ENCODE data around the gene TIE1. TPM values are rescaled to one million over a fixed set of nuclear protein-coding genes. Genes with fewer than 3 reads are reported as not detected.
A peak's percentile ranks its signal among the peaks of the same experiment; 100 is the strongest.

Gene TIE1
- total RNA-seq, 4 donors from 2014 or later, result 30.6 to 65.1 (median 47.7) TPM

DNA sequence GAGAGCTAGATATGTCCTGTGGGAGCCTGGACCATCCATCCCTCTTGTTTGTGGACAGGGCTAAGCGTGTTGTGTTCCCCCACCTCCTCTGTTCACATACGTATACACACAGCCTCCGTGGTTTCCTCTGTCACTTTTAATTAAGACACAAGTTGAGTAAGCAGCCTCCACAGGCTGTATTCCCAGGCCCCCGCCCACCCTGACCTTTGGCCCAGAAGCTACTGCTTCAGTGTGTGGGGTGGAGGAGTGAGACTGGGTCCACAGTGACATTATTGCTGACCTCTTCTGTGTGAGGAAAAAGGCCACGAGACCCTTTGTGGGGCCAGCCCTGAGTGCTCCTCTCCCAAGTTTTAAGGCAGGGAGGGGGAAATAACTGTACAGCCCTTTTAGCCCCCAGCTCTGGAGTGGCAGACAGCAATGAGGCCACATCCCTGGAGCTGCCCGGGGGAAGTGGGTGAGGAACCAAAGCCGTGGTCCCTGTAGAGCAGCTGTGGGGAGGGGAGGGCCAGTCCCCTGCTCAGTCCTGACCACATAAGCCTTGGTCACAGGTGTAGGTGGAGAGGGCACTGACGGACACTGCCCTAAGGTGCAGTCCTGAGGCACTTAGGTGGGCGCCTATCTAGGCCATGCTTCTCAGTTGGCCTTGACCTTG lies 62.6 kb downstream of the TIE1 start:
- 79 to 89% methylated on average over 9 of the region's 9 CpGs for WGBS, 2 donors
- peaks cover 31 to 34% of the 10 kb centered on the region in 2 donors for H3K36me3 ChIP-seq
- peaks cover 21 to 33% of the 10 kb centered on the region in 2 donors for H3K4me1 ChIP-seq
- no peaks in the 10 kb centered on the region for H3K27me3 ChIP-seq
- H3K9me3 ChIP-seq, result no peaks in the 10 kb centered on the region
- no peak for TF ChIP-seq POLR2A (IDR thresholded peaks at IDR 0.05)
- TF ChIP-seq, protein P1, sequence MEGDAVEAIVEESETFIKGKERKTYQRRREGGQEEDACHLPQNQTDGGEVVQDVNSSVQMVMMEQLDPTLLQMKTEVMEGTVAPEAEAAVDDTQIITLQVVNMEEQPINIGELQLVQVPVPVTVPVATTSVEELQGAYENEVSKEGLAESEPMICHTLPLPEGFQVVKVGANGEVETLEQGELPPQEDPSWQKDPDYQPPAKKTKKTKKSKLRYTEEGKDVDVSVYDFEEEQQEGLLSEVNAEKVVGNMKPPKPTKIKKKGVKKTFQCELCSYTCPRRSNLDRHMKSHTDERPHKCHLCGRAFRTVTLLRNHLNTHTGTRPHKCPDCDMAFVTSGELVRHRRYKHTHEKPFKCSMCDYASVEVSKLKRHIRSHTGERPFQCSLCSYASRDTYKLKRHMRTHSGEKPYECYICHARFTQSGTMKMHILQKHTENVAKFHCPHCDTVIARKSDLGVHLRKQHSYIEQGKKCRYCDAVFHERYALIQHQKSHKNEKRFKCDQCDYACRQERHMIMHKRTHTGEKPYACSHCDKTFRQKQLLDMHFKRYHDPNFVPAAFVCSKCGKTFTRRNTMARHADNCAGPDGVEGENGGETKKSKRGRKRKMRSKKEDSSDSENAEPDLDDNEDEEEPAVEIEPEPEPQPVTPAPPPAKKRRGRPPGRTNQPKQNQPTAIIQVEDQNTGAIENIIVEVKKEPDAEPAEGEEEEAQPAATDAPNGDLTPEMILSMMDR (IDR thresholded peaks at IDR 0.05), result no peak
- no peak for DNase-seq
- intact Hi-C loops (cut with DNase I), result no loop called here
- H3K27ac ChIP-seq, result no peak overlapping the region
- H3K4me3 ChIP-seq (replicated peaks in 1 of 3), result no peak overlapping the region

DNA sequence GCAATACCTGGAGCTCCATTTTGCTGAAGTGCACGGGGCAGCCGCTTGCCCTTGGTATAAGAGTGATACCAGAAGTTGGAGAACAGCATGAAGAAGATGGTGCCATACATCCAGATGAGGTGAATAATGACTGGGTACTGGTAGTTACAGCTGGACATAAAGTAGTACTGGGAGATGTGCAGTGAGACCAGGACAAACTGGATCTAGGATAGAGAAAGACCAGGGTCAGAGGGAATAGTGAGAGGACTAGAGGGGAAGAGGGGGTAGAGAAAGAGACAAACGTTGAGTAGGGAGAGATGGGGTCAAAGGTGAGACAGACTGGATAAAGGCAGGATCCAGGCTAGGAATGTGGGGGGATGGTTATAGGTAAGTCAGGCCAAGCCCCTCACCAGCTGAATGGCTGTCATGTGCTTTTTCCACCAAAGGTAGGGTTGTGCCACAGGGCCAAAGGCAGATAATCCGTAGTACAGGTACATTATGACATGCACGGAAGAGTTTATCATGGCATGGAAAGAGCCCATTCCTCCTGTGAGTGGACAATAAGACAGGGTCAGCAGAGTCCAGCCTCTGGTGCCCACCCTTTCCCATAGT lies 63.2 kb downstream of the TIE1 start:
- 80 to 87% methylated on average over 5 of the region's 5 CpGs for WGBS, 2 donors
- H3K27ac ChIP-seq, result no peak overlapping the region
- H3K9me3 ChIP-seq, result no peaks in the 10 kb centered on the region
- no peak for DNase-seq
- no peaks in the 10 kb centered on the region for H3K27me3 ChIP-seq
- TF ChIP-seq, protein P1 (IDR thresholded peaks at IDR 0.05), result no peak
- no peak for TF ChIP-seq POLR2A (IDR thresholded peaks at IDR 0.05)
- H3K36me3 ChIP-seq, result peaks cover 31 to 34% of the 10 kb centered on the region in 2 donors
- H3K4me3 ChIP-seq (replicated peaks in 1 of 3), result no peak overlapping the region
- H3K4me1 ChIP-seq, result peaks cover 27 to 37% of the 10 kb centered on the region in 2 donors
- intact Hi-C loops (cut with DNase I), result no loop called here

DNA sequence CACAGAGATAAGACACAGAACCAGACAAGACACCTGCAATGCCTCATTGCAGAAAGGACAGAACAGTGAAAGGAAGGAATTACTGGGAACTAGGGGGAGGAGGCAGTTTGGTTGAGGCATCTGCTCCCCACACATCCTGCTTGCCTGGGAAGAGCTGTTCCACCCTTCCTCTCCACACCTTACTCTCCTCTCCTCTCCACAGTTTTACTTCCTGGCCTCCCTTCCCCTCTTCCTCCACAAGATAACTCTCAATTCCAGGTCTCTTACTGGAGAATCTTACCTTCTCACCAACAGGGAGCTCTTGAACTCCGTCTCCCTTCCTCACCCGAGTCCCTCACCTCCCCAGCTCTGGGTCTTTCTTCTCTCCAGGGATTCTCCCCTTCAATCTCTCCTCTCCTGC lies 64.9 kb downstream of the TIE1 start:
- Histone ChIP-seq H3K27me3 (no peaks in the 10 kb centered on the region), H3K27ac (peak overlapping the region in 2 of 3 donors; percentile 89 to 97), H3K4me1 (peaks cover 26 to 31% of the 10 kb centered on the region in 2 donors), H3K9me3 (no peaks in the 10 kb centered on the region), H3K36me3 (peaks cover 31 to 34% of the 10 kb centered on the region in 2 donors), H3K4me3 (replicated peaks in 1 of 3) (peak overlapping the region in 1 of 3 donors; percentile 85)
- no peak for DNase-seq
- WGBS, 2 donors, result 81 to 91% methylated on average over 2 of the region's 2 CpGs
- TF ChIP-seq, protein P1 (IDR thresholded peaks at IDR 0.05), result no peak
- TF ChIP-seq POLR2A (IDR thresholded peaks at IDR 0.05), result no peak
- intact Hi-C loops (cut with DNase I), result no loop called here

DNA sequence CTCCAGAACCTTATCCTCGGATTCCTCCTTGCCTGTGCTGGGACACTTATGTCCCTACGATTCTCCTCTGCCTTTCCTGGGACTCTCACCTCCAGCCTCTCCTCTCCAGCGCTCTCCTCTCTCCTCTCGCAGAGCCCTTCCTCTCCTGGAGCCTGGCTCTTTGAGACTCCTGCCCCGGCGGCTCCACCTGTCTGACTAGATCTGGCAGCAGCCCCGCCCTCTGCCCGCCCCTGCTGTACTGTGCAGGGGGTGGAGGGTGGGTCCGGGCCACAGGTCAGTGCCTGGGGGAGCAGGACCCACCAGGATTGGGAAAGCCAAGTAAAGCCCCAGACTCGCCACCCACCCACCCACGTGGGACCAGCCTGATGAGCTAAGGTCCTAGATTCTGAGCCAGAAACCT lies 65.4 kb downstream of the TIE1 start:
- Histone ChIP-seq H3K4me3 (replicated peaks in 1 of 3) (peak overlapping the region in 1 of 3 donors; percentile 85), H3K36me3 (peaks cover 31 to 34% of the 10 kb centered on the region in 2 donors), H3K27ac (peak overlapping the region; percentile 89 to 97 (median 90)), H3K27me3 (no peaks in the 10 kb centered on the region), H3K4me1 (peaks cover 26 to 31% of the 10 kb centered on the region in 2 donors), H3K9me3 (no peaks in the 10 kb centered on the region)
- TF ChIP-seq, protein P1 (IDR thresholded peaks at IDR 0.05), result no peak
- peak in 1 of 2 donors; percentile 72 for TF ChIP-seq POLR2A (IDR thresholded peaks at IDR 0.05)
- DNase-seq, result peak; percentile 79 to 86
- intact Hi-C loops (cut with DNase I), result no loop called here
- 28 to 33% methylated on average over 9 of the region's 11 CpGs for WGBS, 2 donors

DNA sequence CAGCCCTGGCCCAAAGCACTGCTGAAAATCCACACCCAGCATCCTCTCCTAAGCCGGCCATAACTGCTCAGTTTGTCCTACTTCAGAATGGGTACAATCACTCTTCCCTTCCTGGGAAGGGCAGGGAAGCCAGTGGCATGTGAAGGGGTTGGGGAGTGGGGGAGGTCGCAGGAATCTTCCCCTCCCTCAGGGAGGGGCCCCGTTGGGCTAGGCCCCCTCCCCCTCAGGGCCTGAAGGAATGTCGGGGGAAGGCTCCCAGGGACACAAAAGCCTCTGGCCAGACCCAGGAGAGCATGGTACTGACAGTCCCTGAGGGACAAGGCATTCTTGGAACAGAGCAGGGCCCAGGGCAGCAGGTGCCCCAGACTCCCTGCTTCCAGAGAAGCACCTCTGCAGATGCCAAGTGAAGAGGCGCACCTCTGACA lies 65.8 kb downstream of the TIE1 start:
- peak; percentile 25 to 31 for DNase-seq
- H3K27me3 ChIP-seq, result no peaks in the 10 kb centered on the region
- H3K4me1 ChIP-seq, result peaks cover 26 to 31% of the 10 kb centered on the region in 2 donors
- 27 to 35% methylated on average over 3 to 5 of the region's 5 CpGs for WGBS, 2 donors
- peak overlapping the region; percentile 89 to 97 (median 90) for H3K27ac ChIP-seq
- TF ChIP-seq POLR2A (IDR thresholded peaks at IDR 0.05), result no peak
- TF ChIP-seq, protein P1 (IDR thresholded peaks at IDR 0.05), result no peak
- intact Hi-C loops (cut with DNase I), result no loop called here
- H3K4me3 ChIP-seq (replicated peaks in 1 of 3), result peak overlapping the region in 2 of 3 donors; percentile 71 to 85
- H3K36me3 ChIP-seq, result peaks cover 31 to 34% of the 10 kb centered on the region in 2 donors
- H3K9me3 ChIP-seq, result no peaks in the 10 kb centered on the region
